GM18520 (cell line): ENCODE data around the gene CSNK1G2.

ENCODE experiments used
- ATAC-seq: cut with Tn5 transposase; IDR thresholded peaks from one replicate; pipeline ENCODE4 v1.9.1; 2021; ENCODE audit not compliant: unreplicated experiment

CSNK1G2 gene

GRCh38 chr19:1943661-1944087 lies 2.7 kb downstream of the CSNK1G2 start:
- ATAC-seq, result no peak

- no peak for ATAC-seq
Measured at GRCh38 chr19:1944088-1944915, 3.3 kb downstream of the CSNK1G2 start.

- ATAC-seq, result no peak
Measured at GRCh38 chr19:1944916-1945561, 4.1 kb downstream of the CSNK1G2 start.

DNA sequence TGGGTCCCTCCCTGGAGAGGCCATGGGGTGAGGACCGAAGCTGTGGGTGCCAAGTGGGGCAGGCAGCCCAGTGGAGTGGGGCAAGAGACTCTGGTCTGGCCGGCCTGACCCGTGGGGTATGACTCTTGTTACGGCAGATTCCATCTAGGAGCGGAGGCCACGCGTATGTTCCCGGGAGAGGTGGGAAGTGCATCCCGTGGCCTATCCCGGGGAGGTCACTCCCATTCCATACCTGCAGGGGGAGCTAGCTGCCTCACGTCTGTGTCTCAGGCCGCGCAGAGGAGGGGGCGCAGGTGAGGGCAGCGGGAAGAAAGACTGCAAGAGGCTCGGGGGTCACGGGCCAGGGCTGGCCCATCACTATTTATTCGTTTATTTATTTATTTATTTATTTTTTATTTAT lies 4.9 kb downstream of the CSNK1G2 start:
- ATAC-seq, result no peak

- ATAC-seq, result no peak
Measured at GRCh38 chr19:1947651-1948209, 6.8 kb downstream of the CSNK1G2 start.

- ATAC-seq, result no peak
Measured at GRCh38 chr19:1949304-1950101, 8.5 kb downstream of the CSNK1G2 start.

DNA sequence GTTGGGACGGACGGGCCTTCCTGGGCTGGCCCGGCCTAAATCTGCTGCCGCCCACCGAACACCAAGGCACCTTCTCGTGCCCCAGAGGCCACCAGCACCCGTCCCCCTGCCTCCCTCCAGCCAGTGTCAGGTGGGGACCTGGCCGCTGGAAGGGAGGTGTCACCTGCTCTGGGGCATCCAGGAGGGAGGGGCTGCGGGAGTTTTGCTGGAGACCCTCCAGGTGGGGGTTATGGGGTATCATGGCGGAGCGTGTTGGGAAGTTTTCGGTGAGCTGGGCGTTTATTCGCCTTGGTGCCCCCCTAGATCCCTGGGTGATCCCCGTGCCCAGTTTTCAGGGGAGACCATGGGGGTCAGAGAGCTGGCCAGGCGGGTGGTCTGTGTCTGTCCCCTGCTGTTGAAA lies 9.7 kb downstream of the CSNK1G2 start:
- ATAC-seq, result no peak

DNA sequence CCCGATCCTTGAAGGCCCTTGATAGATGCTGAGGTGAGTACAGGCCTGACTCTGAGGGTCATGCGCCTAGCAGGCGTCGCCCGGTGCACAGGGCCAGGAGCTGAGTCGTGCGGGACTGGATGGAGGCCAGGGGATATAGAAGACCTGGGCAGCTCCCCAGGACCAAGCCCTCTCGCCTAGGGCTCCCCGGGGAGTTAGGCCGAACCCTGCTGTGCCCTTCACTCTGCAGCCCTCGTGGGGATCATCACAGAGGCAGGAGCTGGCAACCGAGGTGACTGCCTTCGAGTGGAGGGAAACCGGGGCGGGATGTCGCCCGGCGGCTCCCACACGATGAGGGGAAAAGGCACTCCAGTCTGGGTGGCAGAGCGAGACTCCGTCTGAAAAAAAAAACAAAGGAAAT lies 11.7 kb downstream of the CSNK1G2 start:
- ATAC-seq, result no peak

- ATAC-seq, result no peak
Measured at GRCh38 chr19:1953037-1953436, 12.1 kb downstream of the CSNK1G2 start.

DNA sequence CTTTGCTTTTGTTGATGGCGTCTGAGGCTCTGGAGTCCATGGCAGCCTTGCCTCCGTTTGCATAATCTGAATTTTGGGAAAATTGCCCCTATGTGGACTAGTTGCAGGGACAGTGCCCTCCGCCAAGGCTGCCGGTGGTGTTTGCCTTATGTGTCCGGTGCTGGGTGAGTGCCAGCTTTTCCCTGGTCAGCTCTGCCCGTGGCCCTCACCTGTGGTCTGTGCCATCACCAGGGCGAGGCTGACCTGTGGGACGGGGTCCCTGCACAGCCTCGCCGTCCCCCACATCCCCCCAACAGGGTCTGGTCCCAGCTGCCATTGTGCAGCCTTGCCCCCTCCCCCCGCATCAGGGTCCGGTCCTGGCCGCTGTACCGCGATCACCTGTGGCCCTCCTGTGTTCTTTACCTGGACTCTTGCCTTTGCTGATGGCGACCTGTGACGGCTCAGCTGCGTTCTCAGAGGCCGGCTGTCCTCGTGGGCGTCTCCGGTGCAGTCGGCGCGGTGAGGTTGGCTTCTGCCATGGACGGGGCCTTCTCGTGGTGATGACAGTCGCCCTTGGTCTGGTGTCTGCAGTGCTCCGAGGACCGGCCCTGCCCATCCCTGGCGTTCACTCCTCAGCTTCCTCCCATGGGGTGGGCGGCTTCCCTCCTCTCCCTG lies 12.6 kb downstream of the CSNK1G2 start:
- no peak for ATAC-seq

- ATAC-seq, result no peak
Measured at GRCh38 chr19:1954532-1954933, 13.6 kb downstream of the CSNK1G2 start.

DNA sequence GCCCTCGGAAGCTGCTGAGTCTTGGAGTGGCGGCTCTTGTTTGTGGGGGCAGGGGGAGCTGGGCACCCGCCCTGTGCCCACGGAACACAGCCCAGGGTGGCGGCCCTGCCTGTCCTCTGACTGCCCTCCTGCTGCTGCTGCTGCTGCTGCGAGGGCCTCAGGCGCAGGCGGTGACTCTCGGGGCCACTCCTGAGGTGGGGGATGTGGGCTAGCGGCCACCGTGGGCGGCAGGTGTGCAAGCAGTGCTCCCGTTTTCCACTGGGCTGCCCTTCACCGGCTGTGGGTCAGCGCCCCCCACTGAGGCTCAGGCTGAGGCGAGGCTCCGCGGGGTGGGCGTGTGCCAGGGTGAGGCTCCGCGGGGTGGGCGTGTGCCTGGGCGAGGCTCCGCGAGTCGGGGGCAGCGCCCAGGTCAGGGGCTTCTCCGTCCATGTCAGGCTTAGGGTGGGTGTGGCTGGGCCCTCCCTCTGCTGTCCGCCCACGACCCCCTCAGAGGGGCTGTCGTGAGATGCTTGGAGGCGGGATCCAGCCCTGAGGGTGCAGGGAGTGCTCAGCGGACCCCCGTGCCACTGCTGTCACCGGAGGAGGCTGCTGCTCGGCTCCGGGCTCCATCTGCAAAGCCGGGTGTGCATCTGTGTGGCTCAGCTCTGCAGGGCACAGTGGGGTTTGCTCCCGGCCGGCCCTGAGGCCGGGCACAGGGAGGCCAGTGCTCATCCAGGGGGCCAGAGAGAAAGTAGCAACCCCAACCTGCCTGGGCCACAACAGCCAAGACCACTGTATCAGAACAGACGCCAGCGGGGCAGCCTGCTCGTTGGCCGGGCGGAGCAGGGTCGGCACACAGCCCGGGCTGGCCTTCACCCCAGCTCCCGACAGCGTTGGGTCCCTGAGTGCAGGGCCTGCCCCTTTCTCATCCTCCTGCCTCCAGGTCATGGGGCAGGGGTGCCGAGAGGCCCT lies 14.5 kb downstream of the CSNK1G2 start:
- no peak for ATAC-seq

GRCh38 chr19:1956122-1956494 lies 15.1 kb downstream of the CSNK1G2 start:
- ATAC-seq, result no peak

GRCh38 chr19:1956868-1957492 lies 16.0 kb downstream of the CSNK1G2 start:
- ATAC-seq, result no peak

GRCh38 chr19:1957562-1958248 lies 16.7 kb downstream of the CSNK1G2 start:
- no peak for ATAC-seq

GRCh38 chr19:1959928-1960589 lies 19.1 kb downstream of the CSNK1G2 start:
- ATAC-seq, result no peak

DNA sequence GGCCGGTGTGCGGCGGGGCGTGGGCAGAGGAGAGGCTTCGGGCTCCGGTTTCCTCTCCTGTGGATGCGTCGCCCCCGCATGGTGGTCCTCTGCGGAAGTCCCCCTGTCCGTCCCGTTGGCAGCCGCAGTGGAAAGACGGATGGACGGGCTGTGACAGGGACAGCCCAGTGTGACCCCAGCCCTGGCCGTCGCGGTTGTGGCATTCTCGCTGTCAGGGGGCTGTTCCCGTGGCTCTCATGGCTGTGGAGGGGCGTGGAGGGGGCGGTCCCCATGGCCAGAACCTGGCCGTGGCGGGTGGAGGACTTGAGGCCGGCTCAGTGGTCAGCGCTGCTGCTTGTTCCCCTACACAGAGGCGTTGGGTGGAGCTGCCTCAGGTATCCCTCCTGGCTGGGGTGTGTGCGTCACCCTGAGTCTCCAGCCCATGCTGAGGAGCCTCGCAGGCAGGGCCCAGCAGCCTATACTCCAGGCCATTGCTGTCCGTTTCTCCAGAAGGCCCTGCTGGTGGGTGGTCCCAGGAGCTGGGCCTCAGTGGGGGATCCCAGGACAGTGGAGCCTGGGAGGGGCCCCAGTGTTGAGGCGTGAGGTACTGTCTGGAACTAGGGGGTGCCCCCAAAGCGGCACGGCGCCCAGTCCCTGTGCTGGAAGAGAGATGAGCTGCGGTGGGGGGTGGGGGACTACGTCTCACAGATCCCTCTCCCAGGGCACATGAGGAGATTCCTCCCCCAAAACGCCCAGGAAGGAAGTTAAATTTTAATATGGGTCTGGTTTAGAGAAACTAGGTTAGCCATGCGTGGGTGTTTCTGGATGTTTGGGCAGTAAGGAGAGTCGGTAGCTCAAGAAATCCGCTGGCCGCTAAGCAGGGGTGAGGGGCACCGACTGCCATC lies 20.3 kb downstream of the CSNK1G2 start:
- no peak for ATAC-seq
